Ovary (tissue), 9 donors: ENCODE measurements around the gene RTCB. TPM values are rescaled to one million over a fixed set of nuclear protein-coding genes. Genes with fewer than 3 reads are reported as not detected.

Experiments
- DNase-seq, 5 donors: peaks; one replicate each; pipeline ENCODE4 v3.0.0-alpha.2; 2019 to 2020
- H3K27ac ChIP-seq, 2 donors: fragments of 200-600 bp; one replicate each; pipeline versions ENCODE4 v1.5.1 to v1.8.0; 2019 to 2022
- H3K27me3 ChIP-seq: fragments of 200-600 bp; one replicate; pipeline ENCODE4 v1.8.0; 2022
- H3K36me3 ChIP-seq: fragments of 200-600 bp; sonication (generic); one replicate; pipeline ENCODE4 v1.5.1; 2019
- H3K4me1 ChIP-seq: one replicate; pipeline ENCODE4 v1.8.1; 2013; ENCODE audit warnings: mild to moderate bottlenecking, moderate library complexity; ENCODE audit not compliant: insufficient read depth
- H3K4me3 ChIP-seq: fragments of 200-600 bp; sonication (generic); one replicate; pipeline ENCODE4 v1.5.1; 2017
- H3K9me3 ChIP-seq, 2 donors: fragments of 200-600 bp in 1 of 2; sonication (generic) in 1 of 2; one replicate each; pipeline versions ENCODE4 v1.5.1 to v1.8.1; 2013 to 2019; ENCODE audit warnings: mild to moderate bottlenecking in 1 of 2, moderate library complexity in 1 of 2
- EP300 ChIP-seq: sonication (generic); formaldehyde crosslinking; IDR thresholded peaks from one replicate; pipeline ENCODE4 v1.6.1; 2017; ENCODE audit warnings: antibody characterized with exemption
- POLR2A ChIP-seq: fragments of 450-650 bp; IDR thresholded peaks from one replicate; pipeline ENCODE4 v1.6.1; 2017; ENCODE audit warnings: antibody characterized with exemption, mild to moderate bottlenecking, moderate library complexity
- WGBS, 3 donors: extraction: QIAGEN DNeasy Blood & Tissue Kit in 1 of 3; methylation state at CpG; one replicate each; pipeline versions ENCODE4 v1.1.5 to v1.1.7; 2013 to 2017; 5-methylcytosine and 5-hydroxymethylcytosine counted together
- intact Hi-C, 4 donors: fragments of 100-400 bp; cut with DNase I; formaldehyde crosslinking; loops; one replicate each; pipeline versions ENCODE4 v1.11.0 to v1.15.1; 2022 to 2023
- polyA plus RNA-seq, 2 donors: library from polyadenylated mRNA; stranded (reverse); fragments of 200-250 nt in 1 of 2; fragments of 350-450 nt in 1 of 2; fragmentation: Illumina TruSeq in 1 of 2; extraction: RNeasy Lipid Tissue Mini Kit (QIAGEN cat#74804) in 1 of 2; gene quantifications; one replicate each; pipeline ENCODE4 v1.2.3, GENCODE V29; 2013 to 2014
- total RNA-seq, 7 donors: library from RNA; depleted of rRNA in 2 of 7; stranded (reverse); fragments of >200 nt in 2 of 7; fragmentation: NEBNext Ultra II Directional in 3 of 7; extraction: Animal tissue kit (Norgen Biotek cat#: 25700) in 3 of 7; gene quantifications; one replicate each; pipeline versions ENCODE4 v1.1.0 to v1.2.4, GENCODE V29; 2016 to 2023
- TF ChIP-seq, protein P1 (sequence below), 3 donors: fragments of 450-650 bp in 2 of 3; fragments of 200-600 bp in 1 of 3; IDR thresholded peaks; one replicate each; pipeline versions ENCODE4 v1.5.1 to v1.8.0; 2016 to 2022; ENCODE audit warnings: antibody characterized with exemption in 3 of 3, mild to moderate bottlenecking in 1 of 3
- donor health status: DM: no; HTN: no; CAD: no; lungs with moderate emphysema.
- donor health status: DM: no; HTN: no; CAD: no.
- donor health status: Bipolar disorder and iron deficiency.
- donor health status: DM: yes; HTN: yes; CAD: no.
- donor health status: DM: no; HTN: no; CAD: no.
- donor health status: DM: yes; HTN: yes; CAD: no.

The RTCB gene
- total and polyA plus RNA-seq, 9 donors: 42.9 to 92.6 (median 63.6) TPM

DNA sequence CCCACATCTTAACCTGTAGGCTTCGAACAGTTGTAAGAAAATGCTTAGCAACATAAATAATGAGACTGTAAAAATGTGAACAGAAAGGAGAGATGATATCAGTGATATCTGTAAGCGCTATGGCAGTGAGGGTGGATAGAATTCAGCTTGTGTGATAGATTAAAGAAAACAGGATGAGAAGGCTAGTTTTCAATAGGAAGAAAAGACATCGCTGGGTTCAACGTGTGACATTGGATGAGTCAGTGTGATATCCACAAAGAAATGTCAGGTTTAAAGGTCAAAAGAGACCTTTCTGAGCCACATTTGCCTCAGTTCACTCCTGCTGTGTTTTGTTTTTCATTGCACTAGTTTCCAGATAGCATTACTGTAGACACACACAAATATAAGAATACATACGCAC is 68.1 kb downstream of the RTCB start:
- Histone ChIP-seq H3K9me3 (no peaks in the 10 kb centered on the region), H3K4me3 (no peak overlapping the region), H3K36me3 (no peaks in the 10 kb centered on the region), H3K27ac (no peak overlapping the region), H3K27me3 (no peaks in the 10 kb centered on the region), H3K4me1 (no peaks in the 10 kb centered on the region)
- WGBS, 3 donors: 65 to 75% (median 70%) methylated on average over 5 of the region's 5 CpGs
- TF ChIP-seq, protein P1, sequence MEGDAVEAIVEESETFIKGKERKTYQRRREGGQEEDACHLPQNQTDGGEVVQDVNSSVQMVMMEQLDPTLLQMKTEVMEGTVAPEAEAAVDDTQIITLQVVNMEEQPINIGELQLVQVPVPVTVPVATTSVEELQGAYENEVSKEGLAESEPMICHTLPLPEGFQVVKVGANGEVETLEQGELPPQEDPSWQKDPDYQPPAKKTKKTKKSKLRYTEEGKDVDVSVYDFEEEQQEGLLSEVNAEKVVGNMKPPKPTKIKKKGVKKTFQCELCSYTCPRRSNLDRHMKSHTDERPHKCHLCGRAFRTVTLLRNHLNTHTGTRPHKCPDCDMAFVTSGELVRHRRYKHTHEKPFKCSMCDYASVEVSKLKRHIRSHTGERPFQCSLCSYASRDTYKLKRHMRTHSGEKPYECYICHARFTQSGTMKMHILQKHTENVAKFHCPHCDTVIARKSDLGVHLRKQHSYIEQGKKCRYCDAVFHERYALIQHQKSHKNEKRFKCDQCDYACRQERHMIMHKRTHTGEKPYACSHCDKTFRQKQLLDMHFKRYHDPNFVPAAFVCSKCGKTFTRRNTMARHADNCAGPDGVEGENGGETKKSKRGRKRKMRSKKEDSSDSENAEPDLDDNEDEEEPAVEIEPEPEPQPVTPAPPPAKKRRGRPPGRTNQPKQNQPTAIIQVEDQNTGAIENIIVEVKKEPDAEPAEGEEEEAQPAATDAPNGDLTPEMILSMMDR (IDR thresholded peaks at IDR 0.05): no peak
- no peak for TF ChIP-seq POLR2A
- no peak for TF ChIP-seq EP300
- no peak for DNase-seq
- intact Hi-C loops: loop anchor here in 1 of 4 donors (2.0 kb wide), 1 partner anchor 19 kb away; no protein-coding TSS in a partner anchor

GRCh38 chr22:32342977-32343376 is 69.1 kb downstream of the RTCB start:
- Histone ChIP-seq H3K27me3 (no peaks in the 10 kb centered on the region), H3K4me3 (no peak overlapping the region), H3K27ac (no peak overlapping the region), H3K9me3 (no peaks in the 10 kb centered on the region), H3K36me3 (no peaks in the 10 kb centered on the region), H3K4me1 (no peaks in the 10 kb centered on the region)
- intact Hi-C loops: no loop called here
- TF ChIP-seq EP300 (no peak), POLR2A (no peak)
- TF ChIP-seq, protein P1 (IDR thresholded peaks at IDR 0.05): no peak
- DNase-seq: no peak
- WGBS, 3 donors: 72 to 79% (median 72%) methylated on average over 2 of the region's 2 CpGs

GRCh38 chr22:32341122-32341740 is 70.8 kb downstream of the RTCB start:
- H3K27me3 ChIP-seq: no peaks in the 10 kb centered on the region
- H3K9me3 ChIP-seq: no peaks in the 10 kb centered on the region
- no peak overlapping the region for H3K4me3 ChIP-seq
- no peak overlapping the region for H3K27ac ChIP-seq
- DNase-seq: peak in 1 of 5 donors; percentile 1
- H3K4me1 ChIP-seq: no peaks in the 10 kb centered on the region
- H3K36me3 ChIP-seq: no peaks in the 10 kb centered on the region
- TF ChIP-seq EP300: no peak
- no peak for TF ChIP-seq POLR2A
- TF ChIP-seq, protein P1 (IDR thresholded peaks at IDR 0.05): no peak
- intact Hi-C loops: no loop called here
- 63 to 72% (median 69%) methylated on average over 13 of the region's 13 CpGs for WGBS, 3 donors

- Histone ChIP-seq H3K36me3 (no peaks in the 10 kb centered on the region), H3K27me3 (no peaks in the 10 kb centered on the region), H3K27ac (no peak overlapping the region), H3K4me1 (no peaks in the 10 kb centered on the region), H3K9me3 (no peaks in the 10 kb centered on the region), H3K4me3 (no peak overlapping the region)
- DNase-seq: peak in 1 of 5 donors; percentile 4
- intact Hi-C loops: no loop called here
- no peak for TF ChIP-seq EP300
- TF ChIP-seq, protein P1 (IDR thresholded peaks at IDR 0.05): no peak
- no peak for TF ChIP-seq POLR2A
- 75 to 87% (median 76%) methylated on average over 11 of the region's 11 CpGs for WGBS, 3 donors
These were observed 71.6 kb downstream of the RTCB start for GRCh38 chr22:32340411-32340810.
